ENCODE data around the gene NDUFA13.

- TF ChIP-seq CTCF (conservative IDR thresholded peaks at IDR 0.05; ENCODE audit: low read length) = peak; percentile 18; the same call in 1 of the 2 replicates
- no peak for TF ChIP-seq EZH2phosphoT487 (IDR thresholded peaks at IDR 0.05; ENCODE audit: borderline replicate concordance)
These were observed at the start of gene NDUFA13 for GRCh38 chr19:19515642-19516519.
